ENCODE data around the gene CD151.

Gene CD151

GRCh38 chr11:829847-830294 lies 2.9 kb upstream of the CD151 start:
- no peak for DNase-seq

- peak; percentile 84 for DNase-seq
These were observed 2.2 kb upstream of the CD151 start for GRCh38 chr11:830295-831117.

- DNase-seq = no peak
These were observed 1.5 kb upstream of the CD151 start for GRCh38 chr11:831118-831864.

GRCh38 chr11:831961-832528 lies 707 bp upstream of the CD151 start:
- no peak for DNase-seq

- peak; percentile 62 for DNase-seq
These were observed 501 bp downstream of the CD151 start for GRCh38 chr11:833114-833791.

- DNase-seq = no peak
These were observed 1.1 kb downstream of the CD151 start for GRCh38 chr11:833849-834311.

GRCh38 chr11:834371-835316 lies 1.9 kb downstream of the CD151 start:
- DNase-seq = no peak

GRCh38 chr11:836274-836673 lies 3.5 kb downstream of the CD151 start:
- no peak for DNase-seq

- no peak for DNase-seq
These were observed 3.9 kb downstream of the CD151 start for GRCh38 chr11:836700-837099.

- no peak for DNase-seq
These were observed 4.6 kb downstream of the CD151 start for GRCh38 chr11:837189-837989.

GRCh38 chr11:837990-838307 lies 5.2 kb downstream of the CD151 start:
- no peak for DNase-seq

GRCh38 chr11:838441-839279 lies 5.9 kb downstream of the CD151 start:
- DNase-seq = no peak

- no peak for DNase-seq
These were observed 6.5 kb downstream of the CD151 start for GRCh38 chr11:839280-839623.

GRCh38 chr11:839875-840617 lies 7.3 kb downstream of the CD151 start:
- no peak for DNase-seq

GRCh38 chr11:841981-842369 lies 9.2 kb downstream of the CD151 start:
- DNase-seq = no peak

- DNase-seq = peak; percentile 91
These were observed 9.7 kb downstream of the CD151 start, which contains the start of the genes POLR2L and TSPAN4 for GRCh38 chr11:842370-843002. Gene POLR2L (minus strand): TSS chr11:842529. CDS start chr11:842508, 21 bp downstream. Gene TSPAN4 (plus strand): TSS chr11:842852. CDS start chr11:850305, 7,453 bp downstream.

GRCh38 chr11:843086-843734 lies 10.5 kb downstream of the CD151 start:
- no peak for DNase-seq

All from stimulated activated CD8-positive, alpha-beta memory T cell treated with anti-CD3 and anti-CD28 coated beads, Interleukin-4, amount 100 ng/mL, for 48 hours (primary cell).